SJSA1 (cell line): ENCODE data around the gene FAR1. TPM values are rescaled to one million over a fixed set of nuclear protein-coding genes. Genes with fewer than 3 reads are reported as not detected.

Experiments
- DNase-seq, 2 experiments: peaks; one replicate each; pipeline ENCODE4 v3.0.0-alpha.2; 2015 to 2020; ENCODE audit warnings: low spot score in 2 of 2, low read depth in 1 of 2
- H3K27ac ChIP-seq: fragments of 250-450 bp; sonication (Bioruptor Pico); 2 replicates; pipeline ENCODE4 v1.5.1; 2020; ENCODE audit warnings: mild to moderate bottlenecking, moderate library complexity
- H3K27me3 ChIP-seq: fragments of 250-450 bp; sonication (Bioruptor Pico); replicated peaks from 2 replicates; pipeline ENCODE4 v1.5.1; 2020; ENCODE audit warnings: mild to moderate bottlenecking, moderate library complexity
- H3K36me3 ChIP-seq: fragments of 250-450 bp; sonication (Bioruptor Pico); 2 replicates; pipeline ENCODE4 v1.5.1; 2020; ENCODE audit warnings: mild to moderate bottlenecking
- H3K4me1 ChIP-seq: fragments of 250-450 bp; sonication (Bioruptor Pico); replicated peaks from 2 replicates; pipeline ENCODE4 v1.6.1; 2021; ENCODE audit warnings: mild to moderate bottlenecking
- H3K4me3 ChIP-seq: fragments of 250-450 bp; sonication (Bioruptor Pico); 2 replicates; pipeline ENCODE4 v1.5.1; 2020; ENCODE audit warnings: mild to moderate bottlenecking
- H3K9me3 ChIP-seq: fragments of 250-450 bp; sonication (Bioruptor Pico); replicated peaks from 2 replicates; pipeline ENCODE4 v1.5.1; 2020; ENCODE audit warnings: mild to moderate bottlenecking
- total RNA-seq: library from RNA; depleted of rRNA; stranded (reverse); fragments of >200 nt; shearing (Covaris generic); gene quantifications from 2 replicates; pipeline ENCODE4 v1.2.3, GENCODE V29; 2014

FAR1 gene
- total RNA-seq, 1 experiment from 2014 or later = 89.0 TPM

- Histone ChIP-seq H3K4me1 (no peaks in the 10 kb centered on the region), H3K27ac (no peak overlapping the region), H3K4me3 (no peak overlapping the region), H3K36me3 (no peaks in the 10 kb centered on the region), H3K27me3 (no peaks in the 10 kb centered on the region), H3K9me3 (no peaks in the 10 kb centered on the region)
- no peak for DNase-seq
Measured at GRCh38 chr11:13761250-13761649, 92.8 kb downstream of the FAR1 start.

GRCh38 chr11:13761716-13762115 is 93.2 kb downstream of the FAR1 start:
- Histone ChIP-seq H3K4me3 (no peak overlapping the region), H3K36me3 (no peaks in the 10 kb centered on the region), H3K9me3 (no peaks in the 10 kb centered on the region), H3K27me3 (no peaks in the 10 kb centered on the region), H3K4me1 (no peaks in the 10 kb centered on the region), H3K27ac (no peak overlapping the region)
- DNase-seq = no peak

- H3K36me3 ChIP-seq = no peaks in the 10 kb centered on the region
- H3K27me3 ChIP-seq = no peaks in the 10 kb centered on the region
- H3K4me3 ChIP-seq = no peak overlapping the region
- H3K27ac ChIP-seq = no peak overlapping the region
- H3K9me3 ChIP-seq = no peaks in the 10 kb centered on the region
- DNase-seq = no peak
- no peaks in the 10 kb centered on the region for H3K4me1 ChIP-seq
Measured at GRCh38 chr11:13762718-13763117, 94.2 kb downstream of the FAR1 start.

- DNase-seq = no peak
- no peaks in the 10 kb centered on the region for H3K4me1 ChIP-seq
- no peak overlapping the region for H3K4me3 ChIP-seq
- no peaks in the 10 kb centered on the region for H3K36me3 ChIP-seq
- H3K27ac ChIP-seq = no peak overlapping the region
- H3K27me3 ChIP-seq = no peaks in the 10 kb centered on the region
- H3K9me3 ChIP-seq = no peaks in the 10 kb centered on the region
Measured at GRCh38 chr11:13763341-13763740, 94.9 kb downstream of the FAR1 start.

GRCh38 chr11:13765886-13766285 is 97.4 kb downstream of the FAR1 start:
- H3K27me3 ChIP-seq = no peaks in the 10 kb centered on the region

GRCh38 chr11:13767471-13767870 is 99.0 kb downstream of the FAR1 start:
- Histone ChIP-seq H3K9me3 (no peaks in the 10 kb centered on the region), H3K4me3 (no peak overlapping the region), H3K4me1 (no peaks in the 10 kb centered on the region), H3K36me3 (no peaks in the 10 kb centered on the region), H3K27me3 (no peaks in the 10 kb centered on the region), H3K27ac (no peak overlapping the region)
- DNase-seq = no peak

More at GRCh38 chr11:13765886-13766285, 97.4 kb downstream of the FAR1 start:
- Histone ChIP-seq H3K9me3 (no peaks in the 10 kb centered on the region), H3K4me3 (no peak overlapping the region), H3K36me3 (no peaks in the 10 kb centered on the region), H3K4me1 (no peaks in the 10 kb centered on the region), H3K27ac (no peak overlapping the region)
- DNase-seq = no peak

- no peaks in the 10 kb centered on the region for H3K36me3 ChIP-seq
- H3K4me3 ChIP-seq = no peak overlapping the region
- H3K4me1 ChIP-seq = no peaks in the 10 kb centered on the region
- H3K27ac ChIP-seq = no peak overlapping the region
- no peaks in the 10 kb centered on the region for H3K9me3 ChIP-seq
- H3K27me3 ChIP-seq = 0 out of 2 replicates have a peak, but pooled peaks cover 3% of the 10 kb centered on the region
- no peak for DNase-seq
Measured at GRCh38 chr11:13769188-13769587, 100.7 kb downstream of the FAR1 start.

- no peaks in the 10 kb centered on the region for H3K9me3 ChIP-seq
- no peak overlapping the region for H3K4me3 ChIP-seq
- no peaks in the 10 kb centered on the region for H3K4me1 ChIP-seq
- DNase-seq = no peak
- H3K27ac ChIP-seq = no peak overlapping the region
- no peaks in the 10 kb centered on the region for H3K36me3 ChIP-seq
- H3K27me3 ChIP-seq = 0 out of 2 replicates have a peak, but pooled peaks cover 3% of the 10 kb centered on the region
Measured at GRCh38 chr11:13771151-13771550, 102.7 kb downstream of the FAR1 start.

- DNase-seq = peak in 1 of 2 experiments; percentile 23
- Histone ChIP-seq H3K4me3 (no peak overlapping the region), H3K27ac (no peak overlapping the region), H3K27me3 (0 out of 2 replicates have a peak, but pooled peaks cover 5% of the 10 kb centered on the region), H3K4me1 (no peaks in the 10 kb centered on the region), H3K9me3 (no peaks in the 10 kb centered on the region), H3K36me3 (no peaks in the 10 kb centered on the region)
Measured at GRCh38 chr11:13772223-13773046, 104.0 kb downstream of the FAR1 start.

- Histone ChIP-seq H3K36me3 (no peaks in the 10 kb centered on the region), H3K4me3 (no peak overlapping the region), H3K27ac (no peak overlapping the region), H3K27me3 (0 out of 2 replicates have a peak, but pooled peaks cover 5% of the 10 kb centered on the region), H3K9me3 (no peaks in the 10 kb centered on the region), H3K4me1 (no peaks in the 10 kb centered on the region)
- DNase-seq = no peak
Measured at GRCh38 chr11:13775471-13775870, 107.0 kb downstream of the FAR1 start.

- no peak for DNase-seq
- no peaks in the 10 kb centered on the region for H3K36me3 ChIP-seq
- H3K4me1 ChIP-seq = no peaks in the 10 kb centered on the region
- no peak overlapping the region for H3K27ac ChIP-seq
- no peak overlapping the region for H3K4me3 ChIP-seq
- 0 out of 2 replicates have a peak, but pooled peaks cover 5% of the 10 kb centered on the region for H3K27me3 ChIP-seq
- H3K9me3 ChIP-seq = no peaks in the 10 kb centered on the region
Measured at GRCh38 chr11:13776134-13776815, 107.8 kb downstream of the FAR1 start.

GRCh38 chr11:13777341-13777985 is 109.0 kb downstream of the FAR1 start:
- DNase-seq = no peak
- 0 out of 2 replicates have a peak, but pooled peaks cover 5% of the 10 kb centered on the region for H3K27me3 ChIP-seq
- no peak overlapping the region for H3K27ac ChIP-seq
- no peaks in the 10 kb centered on the region for H3K9me3 ChIP-seq
- no peaks in the 10 kb centered on the region for H3K36me3 ChIP-seq
- H3K4me1 ChIP-seq = no peaks in the 10 kb centered on the region
- no peak overlapping the region for H3K4me3 ChIP-seq

GRCh38 chr11:13778345-13778744 is 109.9 kb downstream of the FAR1 start:
- no peaks in the 10 kb centered on the region for H3K4me1 ChIP-seq
- no peaks in the 10 kb centered on the region for H3K9me3 ChIP-seq
- 0 out of 2 replicates have a peak, but pooled peaks cover 2% of the 10 kb centered on the region for H3K27me3 ChIP-seq
- H3K4me3 ChIP-seq = no peak overlapping the region
- no peaks in the 10 kb centered on the region for H3K36me3 ChIP-seq
- DNase-seq = no peak
- no peak overlapping the region for H3K27ac ChIP-seq

- H3K4me3 ChIP-seq = no peak overlapping the region
- no peaks in the 10 kb centered on the region for H3K36me3 ChIP-seq
- DNase-seq = no peak
- H3K27ac ChIP-seq = no peak overlapping the region
- H3K9me3 ChIP-seq = no peaks in the 10 kb centered on the region
- H3K4me1 ChIP-seq = no peaks in the 10 kb centered on the region
- H3K27me3 ChIP-seq = peaks cover 5% of the 10 kb centered on the region
Measured at GRCh38 chr11:13781153-13781552, 112.7 kb downstream of the FAR1 start.
